GM12872 (cell line): ENCODE results near the gene DUSP12.

Experiments used
- TF ChIP-seq, protein P1 (sequence below): IDR thresholded peaks from 3 replicates; pipeline ENCODE4 v1.5.1; 2011; ENCODE audit warnings: low read depth, mild to moderate bottlenecking, low read length, moderate library complexity; ENCODE audit not compliant: insufficient read depth

DUSP12 gene

DNA sequence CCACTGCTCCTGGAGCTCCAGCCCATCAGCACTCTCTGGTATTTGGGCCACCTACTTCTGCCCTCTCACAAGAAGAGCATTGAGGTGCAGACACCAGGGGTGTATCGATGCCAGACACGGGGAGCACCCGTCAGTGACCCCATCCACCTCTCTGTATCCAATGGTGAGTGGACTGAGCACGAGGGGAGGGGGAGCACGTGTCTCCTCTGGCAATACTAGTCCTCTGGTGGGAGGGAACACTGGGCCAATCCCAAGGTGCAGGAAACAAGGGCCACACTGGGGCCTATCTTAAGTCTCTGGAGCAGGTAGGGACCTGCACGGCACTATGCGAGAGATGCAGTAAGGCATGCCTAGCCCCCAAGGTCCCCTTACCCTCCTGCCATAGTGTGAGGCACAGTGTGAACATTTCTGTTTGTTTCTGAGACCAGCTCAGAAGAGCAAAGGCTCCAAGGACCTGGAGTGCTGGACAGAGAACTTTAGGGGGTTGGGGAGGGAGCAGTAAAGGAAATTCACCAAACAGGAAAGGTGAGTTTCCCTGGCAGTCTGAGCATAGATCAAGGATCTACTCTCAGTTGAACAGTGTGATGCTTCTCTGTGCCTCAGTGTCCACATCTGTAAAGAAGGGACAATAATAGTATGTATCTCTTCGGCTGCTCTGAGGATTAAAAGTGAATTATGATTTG is 26.0 kb upstream of the DUSP12 start:
- TF ChIP-seq, protein P1, sequence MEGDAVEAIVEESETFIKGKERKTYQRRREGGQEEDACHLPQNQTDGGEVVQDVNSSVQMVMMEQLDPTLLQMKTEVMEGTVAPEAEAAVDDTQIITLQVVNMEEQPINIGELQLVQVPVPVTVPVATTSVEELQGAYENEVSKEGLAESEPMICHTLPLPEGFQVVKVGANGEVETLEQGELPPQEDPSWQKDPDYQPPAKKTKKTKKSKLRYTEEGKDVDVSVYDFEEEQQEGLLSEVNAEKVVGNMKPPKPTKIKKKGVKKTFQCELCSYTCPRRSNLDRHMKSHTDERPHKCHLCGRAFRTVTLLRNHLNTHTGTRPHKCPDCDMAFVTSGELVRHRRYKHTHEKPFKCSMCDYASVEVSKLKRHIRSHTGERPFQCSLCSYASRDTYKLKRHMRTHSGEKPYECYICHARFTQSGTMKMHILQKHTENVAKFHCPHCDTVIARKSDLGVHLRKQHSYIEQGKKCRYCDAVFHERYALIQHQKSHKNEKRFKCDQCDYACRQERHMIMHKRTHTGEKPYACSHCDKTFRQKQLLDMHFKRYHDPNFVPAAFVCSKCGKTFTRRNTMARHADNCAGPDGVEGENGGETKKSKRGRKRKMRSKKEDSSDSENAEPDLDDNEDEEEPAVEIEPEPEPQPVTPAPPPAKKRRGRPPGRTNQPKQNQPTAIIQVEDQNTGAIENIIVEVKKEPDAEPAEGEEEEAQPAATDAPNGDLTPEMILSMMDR, result no peak

DNA sequence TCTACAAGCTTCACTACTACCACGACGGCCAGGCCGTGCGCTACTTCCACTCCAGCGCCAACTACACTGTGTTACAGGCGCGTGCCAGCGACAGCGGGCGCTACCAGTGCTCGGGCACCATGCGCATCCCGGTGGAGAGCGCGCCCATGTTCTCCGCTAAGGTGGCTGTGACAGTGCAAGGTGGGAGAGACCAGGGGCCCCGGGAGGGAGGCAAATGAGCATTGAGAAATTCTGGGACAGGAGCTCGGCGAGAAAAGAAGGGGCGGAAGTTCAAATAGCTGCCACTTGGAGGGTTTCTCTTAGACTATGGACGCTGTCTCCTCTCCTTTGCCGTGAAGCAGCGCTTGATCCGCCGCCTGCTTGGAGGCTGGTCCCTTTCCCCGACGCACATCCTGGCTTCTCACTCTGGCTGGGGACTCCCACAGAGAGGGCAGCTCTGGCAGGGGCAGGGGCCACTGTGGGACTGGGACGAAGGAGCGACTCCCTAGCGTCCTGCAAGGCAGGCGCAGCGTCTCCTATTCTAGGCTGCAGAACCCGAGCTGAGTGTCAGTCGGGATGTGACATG is 23.6 kb upstream of the DUSP12 start:
- TF ChIP-seq, protein P1, result no peak

DNA sequence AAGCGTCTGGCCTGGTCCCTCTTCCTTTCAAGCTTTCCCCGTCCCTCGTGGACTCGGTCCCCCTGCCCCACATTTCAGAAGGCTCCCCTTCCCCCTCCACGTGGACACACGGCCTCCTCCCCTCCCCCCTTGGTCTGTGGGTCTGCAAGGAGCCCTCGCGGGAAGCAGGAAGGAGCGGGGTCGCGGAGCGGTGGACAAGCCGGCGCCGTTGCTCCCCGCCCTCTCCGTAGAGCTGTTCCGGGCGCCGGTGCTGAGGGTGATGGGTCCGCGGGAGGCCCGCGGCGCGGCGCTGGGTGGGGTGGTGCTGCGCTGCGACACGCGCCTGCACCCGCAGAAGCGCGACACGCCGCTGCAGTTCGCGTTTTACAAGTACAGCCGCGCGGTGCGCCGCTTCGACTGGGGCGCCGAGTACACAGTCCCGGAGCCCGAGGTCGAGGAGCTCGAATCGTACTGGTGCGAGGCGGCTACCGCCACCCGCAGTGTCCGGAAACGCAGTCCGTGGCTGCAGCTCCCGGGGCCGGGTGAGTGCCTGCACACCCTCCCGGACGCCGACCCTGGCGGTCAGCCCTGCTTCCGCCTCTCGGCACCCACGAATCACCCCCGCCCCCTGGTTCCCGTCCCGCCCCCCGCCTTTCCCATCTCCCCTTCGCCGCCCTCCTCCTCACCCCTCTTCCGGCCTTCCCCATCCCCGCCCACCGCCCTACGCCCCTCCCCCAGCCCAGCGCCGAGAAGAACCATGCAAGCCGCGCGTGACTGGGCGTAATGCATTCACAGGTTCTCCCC is 22.9 kb upstream of the DUSP12 start:
- TF ChIP-seq, protein P1, result 0 out of 3 replicates have a peak, but pooled peaks have one; percentile 11

DNA sequence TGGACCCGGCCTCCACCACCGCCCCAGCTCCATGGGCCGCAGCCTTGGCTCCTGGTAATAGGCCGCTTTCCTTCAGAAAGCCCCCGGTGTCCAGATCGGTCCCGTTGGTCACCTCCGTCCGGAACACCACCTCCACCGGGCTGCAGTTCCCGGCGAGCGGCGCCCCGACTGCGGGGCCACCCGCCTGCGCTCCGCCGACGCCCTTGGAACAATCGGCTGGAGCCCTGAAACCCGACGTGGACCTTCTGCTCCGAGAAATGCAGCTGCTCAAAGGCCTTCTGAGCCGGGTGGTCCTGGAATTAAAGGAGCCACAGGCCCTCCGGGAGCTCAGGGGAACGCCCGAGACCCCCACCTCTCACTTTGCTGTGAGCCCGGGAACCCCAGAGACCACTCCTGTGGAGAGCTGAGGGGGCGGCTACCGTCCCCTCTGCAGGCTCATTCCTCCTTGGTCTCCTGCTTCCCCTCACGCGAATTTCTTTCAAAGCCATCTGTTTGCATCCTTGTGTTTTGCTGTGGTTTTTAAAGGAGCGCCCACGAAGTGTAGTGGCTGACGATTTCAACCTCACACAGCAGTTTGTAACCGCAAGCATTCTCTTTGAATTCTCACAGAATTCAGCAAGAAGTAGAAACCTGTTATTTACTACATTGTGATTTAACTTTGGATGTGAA is 22.2 kb upstream of the DUSP12 start:
- TF ChIP-seq, protein P1, result no peak

DNA sequence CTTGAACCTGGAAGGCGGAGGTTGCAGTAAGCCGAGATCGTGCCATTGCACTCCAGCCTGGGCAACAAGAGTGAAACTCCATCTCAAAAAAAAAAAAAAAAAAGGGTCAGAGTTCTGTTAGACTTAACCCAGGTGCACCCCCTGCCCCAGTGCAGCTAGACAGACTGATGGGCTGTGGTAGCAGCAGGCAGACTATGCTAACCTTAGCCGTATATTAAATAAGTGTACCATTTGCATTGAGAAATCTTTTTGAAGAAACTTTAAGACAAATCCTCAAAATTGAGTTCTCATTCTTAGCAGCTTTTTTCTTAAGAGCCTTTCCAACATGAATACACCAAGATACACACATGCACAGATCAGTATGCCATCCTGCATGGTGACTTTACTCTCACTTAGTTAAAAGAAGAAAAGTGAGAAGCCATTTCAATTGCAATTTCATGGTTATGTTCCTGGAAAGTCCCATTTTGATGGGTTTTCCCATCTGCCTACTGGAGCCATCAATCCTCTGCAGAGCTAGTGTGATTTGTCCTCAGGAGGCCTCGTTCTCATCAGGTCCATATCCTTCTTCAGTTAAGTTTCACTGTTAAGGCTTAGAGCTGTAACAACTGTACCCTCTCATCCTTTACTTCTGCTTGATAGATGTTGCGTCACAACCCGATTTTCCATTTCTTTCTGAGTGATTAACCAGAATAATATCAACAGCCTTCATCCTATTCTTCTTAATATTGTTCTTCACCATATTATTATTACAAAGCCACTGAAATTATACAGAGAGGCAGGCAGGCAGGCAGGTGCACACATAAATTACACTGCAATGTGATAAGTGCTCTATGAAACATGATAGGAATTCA is 21.0 kb upstream of the DUSP12 start:
- TF ChIP-seq, protein P1, result no peak

DNA sequence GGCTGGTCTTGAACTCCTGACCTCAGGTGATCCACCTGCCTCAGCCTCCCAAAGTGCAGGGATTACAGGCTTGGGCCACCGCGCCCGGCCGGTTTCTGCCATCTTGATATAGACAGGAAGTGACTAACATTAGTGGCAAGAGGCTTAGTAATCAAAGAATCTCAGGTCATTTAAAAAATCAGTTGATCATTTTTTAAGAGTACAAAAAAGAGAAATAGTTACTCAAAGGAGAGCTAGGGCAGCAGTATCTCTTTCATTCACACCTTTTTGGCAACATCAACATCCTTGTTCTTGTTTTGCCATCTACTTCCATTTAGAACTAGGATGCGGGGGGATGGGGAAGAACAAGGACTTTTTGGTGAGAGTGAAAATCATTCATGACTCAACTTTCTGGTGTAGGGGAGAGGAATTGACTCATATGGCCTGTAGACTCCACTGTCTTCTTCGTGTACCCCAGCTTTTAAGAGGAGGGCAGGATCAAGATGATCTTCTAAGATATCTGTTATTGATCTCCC is 19.5 kb upstream of the DUSP12 start:
- TF ChIP-seq, protein P1, result no peak
